ENCODE results near the gene TCEAL6.
"Not testable (repeated sequence)": the region's sequence is repeated elsewhere in the genome, so short reads cannot be mapped to it uniquely, and the experiment has no call there.

The TCEAL6 gene

DNA sequence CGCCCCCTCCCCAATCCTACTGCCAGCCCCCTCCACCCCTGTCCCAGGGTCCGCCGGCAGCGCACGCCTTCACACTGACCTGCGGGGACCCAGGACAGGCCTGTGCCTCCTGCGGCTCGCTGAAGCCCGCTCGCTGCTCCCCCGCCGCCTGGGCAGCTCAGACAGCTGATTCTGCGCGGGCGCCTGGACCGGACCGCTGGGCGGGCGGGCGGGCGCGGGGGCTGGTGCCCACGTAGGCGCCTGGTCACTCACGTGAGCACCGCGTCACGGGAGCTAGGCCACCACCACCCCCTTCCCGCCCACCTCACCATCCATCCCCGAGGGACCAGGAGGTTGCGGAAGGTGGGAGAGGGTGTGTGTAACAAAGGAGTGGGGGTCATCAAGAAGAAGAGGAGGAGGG, at the start of gene TCEAL6:
TSS of gene TCEAL6 (minus strand) at position 208 of the 400 bp plus-strand sequence.
- not testable (repeated sequence) for DNase-seq

GRCh38 chrX:102185967-102186720, 43.9 kb upstream of the TCEAL6 start:
- no peak for DNase-seq

- peak; percentile 80 for DNase-seq
Observed at GRCh38 chrX:102155806-102156179, 13.5 kb upstream of the TCEAL6 start, which contains the start of gene BEX5. Gene BEX5 (minus strand): TSS chrX:102155977. CDS start chrX:102154265, 1,712 bp downstream.

GRCh38 chrX:102154900-102155805, 12.9 kb upstream of the TCEAL6 start:
- no peak for DNase-seq

GRCh38 chrX:102154218-102154860, 12.1 kb upstream of the TCEAL6 start:
- DNase-seq: peak; percentile 6

- DNase-seq: not testable (repeated sequence)
Observed at GRCh38 chrX:102141631-102142030, 650 bp downstream of the TCEAL6 start.

DNA sequence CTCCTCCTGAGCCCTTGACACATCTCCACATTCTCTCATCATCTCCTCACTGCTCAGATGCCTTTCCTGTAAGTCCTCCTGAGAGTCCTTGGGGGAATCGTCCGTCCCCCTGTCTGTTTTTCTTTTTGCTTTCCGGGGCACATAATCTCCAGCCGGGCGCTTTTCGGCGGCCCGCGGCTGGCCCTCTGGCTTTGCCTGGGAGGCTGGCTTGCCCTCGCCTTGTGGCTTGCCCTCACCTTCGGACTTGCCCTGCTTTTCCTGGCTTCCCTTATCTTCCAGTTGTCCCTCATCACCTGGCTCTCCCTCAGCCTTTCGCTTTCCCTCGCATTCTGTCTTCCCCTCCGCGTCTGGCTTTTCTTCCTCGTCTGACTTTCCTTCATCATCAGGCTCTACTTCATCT, 1.4 kb downstream of the TCEAL6 start:
- DNase-seq: not testable (repeated sequence)

GRCh38 chrX:102138064-102138463, 4.2 kb downstream of the TCEAL6 start:
- DNase-seq: no peak

GRCh38 chrX:102129473-102129872, 12.8 kb downstream of the TCEAL6 start:
- no peak for DNase-seq

DNA sequence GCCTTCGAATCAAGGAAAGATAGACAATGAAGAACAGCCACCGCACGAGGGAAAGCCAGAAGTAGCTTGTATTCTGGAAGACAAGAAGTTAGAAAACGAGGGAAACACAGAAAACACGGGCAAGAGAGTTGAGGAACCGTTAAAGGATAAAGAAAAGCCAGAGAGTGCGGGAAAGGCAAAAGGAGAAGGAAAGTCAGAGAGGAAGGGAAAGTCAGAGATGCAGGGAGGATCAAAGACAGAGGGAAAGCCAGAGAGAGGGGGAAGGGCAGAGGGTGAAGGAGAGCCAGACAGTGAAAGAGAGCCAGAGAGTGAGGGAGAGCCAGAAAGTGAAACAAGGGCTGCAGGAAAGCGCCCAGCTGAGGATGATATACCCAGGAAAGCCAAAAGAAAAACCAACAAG, 15.4 kb downstream of the TCEAL6 start:
- no peak for DNase-seq

DNA sequence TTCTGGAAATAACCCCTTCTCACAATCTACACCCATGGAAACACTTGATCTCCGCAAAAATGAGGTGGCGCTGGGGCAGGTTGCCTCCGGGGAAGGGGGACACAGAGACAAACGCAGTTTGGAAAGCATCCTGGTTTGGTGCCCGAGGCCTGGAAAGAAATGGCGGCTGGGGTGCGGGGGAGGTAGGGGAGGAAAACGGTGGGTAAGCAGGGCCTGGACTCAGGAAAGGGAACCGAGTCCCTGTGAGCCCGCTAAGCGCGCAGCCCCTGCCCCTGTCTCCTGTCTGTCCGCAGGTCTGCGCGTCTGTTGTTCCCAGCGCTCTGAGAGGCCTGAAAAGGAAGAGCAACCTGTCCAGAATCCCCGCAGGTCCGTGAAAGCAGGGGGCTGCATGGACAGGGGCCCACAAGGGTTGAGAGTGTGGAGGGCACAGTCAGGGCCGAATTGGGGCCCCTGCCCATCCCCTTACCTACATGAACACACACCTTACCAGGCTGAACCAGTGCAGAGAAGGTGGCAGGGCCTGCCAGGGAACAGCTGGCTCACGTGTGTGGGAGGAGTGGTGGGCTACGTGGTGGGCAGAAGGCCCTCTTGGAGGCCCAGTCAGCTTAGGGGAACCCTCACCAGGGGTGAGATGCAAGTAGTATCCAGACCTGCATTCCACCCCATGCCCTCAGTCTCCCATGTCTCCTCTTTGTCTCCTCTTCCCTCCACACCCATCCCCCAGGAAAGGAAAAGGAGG, 16.0 kb downstream of the TCEAL6 start:
- DNase-seq: not testable (repeated sequence)

DNA sequence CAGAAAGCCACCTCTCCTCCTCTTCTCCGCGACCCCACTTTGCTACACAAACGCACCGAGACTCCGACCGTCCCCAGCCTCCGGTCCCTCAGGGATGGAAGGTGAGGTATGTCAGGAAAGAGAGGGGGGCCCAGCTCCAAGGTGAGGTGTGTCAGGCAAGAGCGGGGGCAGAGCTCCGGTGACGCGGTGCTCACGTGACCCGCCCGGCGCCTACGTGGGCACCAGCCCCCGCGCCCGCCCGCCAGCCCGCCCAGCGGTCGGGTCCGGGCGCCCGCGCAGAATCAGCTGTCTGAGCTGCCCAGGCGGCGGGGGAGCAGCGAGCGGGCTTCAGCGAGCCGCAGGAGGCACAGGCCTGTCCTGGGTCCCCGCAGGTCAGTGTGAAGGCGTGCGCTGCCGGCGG, 16.8 kb downstream of the TCEAL6 start, which contains the start of gene TCEAL2:
TSS of gene TCEAL2 (plus strand) at position 244 of the 400 bp plus-strand sequence. CDS start 1,152 bp downstream, outside the sequence.
- DNase-seq: peak; percentile 8

DNA sequence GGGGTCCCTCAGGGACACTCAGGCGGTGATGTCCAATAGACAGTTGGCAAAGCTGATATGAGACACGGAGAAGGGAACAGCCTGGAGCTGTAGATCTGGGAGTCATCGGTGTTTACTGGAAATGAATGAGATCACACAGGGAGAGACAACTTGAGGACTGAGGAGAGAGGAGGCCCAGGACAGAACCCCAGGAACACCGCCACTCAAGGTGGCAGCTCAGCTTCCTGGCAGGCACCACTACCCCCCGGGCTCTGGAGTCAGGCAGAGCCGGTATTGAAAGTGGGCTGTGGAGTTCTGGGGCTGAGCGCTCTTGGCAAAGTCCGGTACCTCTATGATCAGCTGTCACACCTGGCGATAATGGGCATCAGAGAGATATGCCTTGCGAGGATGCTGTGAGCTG, 17.3 kb downstream of the TCEAL6 start:
- DNase-seq: not testable (repeated sequence)

- no peak for DNase-seq
Observed at GRCh38 chrX:102115748-102116147, 26.5 kb downstream of the TCEAL6 start.

DNA sequence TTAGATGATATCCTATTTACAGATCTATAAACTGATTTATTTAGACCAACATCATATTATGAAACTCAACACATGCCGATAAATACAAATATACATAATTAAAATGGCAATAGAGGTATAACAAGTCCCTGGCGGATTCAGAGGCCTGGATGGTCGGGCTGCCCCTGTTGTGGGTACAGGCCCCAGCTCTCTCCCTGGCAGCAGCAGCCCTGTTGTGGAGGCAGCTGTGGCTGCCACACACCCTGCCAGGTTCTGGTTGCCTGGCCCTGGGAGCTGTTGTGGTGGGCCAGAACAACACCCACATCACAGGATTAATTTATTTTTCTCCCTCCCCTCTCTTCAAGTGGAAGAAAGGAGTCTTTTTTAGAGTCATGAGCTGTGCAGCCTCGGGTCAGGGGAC, 28.9 kb downstream of the TCEAL6 start:
- no peak for DNase-seq
